DOHH2 (cell line): Measurements from ENCODE around the gene PTPRN2.

Source experiments
- H3F3A ChIP-seq: fragments of 200-600 bp; sonication (generic), shearing (Covaris generic); 2 replicates; pipeline ENCODE4 v1.6.0; 2016; ENCODE audit warnings: antibody characterized with exemption, mild to moderate bottlenecking; ENCODE audit not compliant: control insufficient read depth, insufficient read depth
- H3K27ac ChIP-seq: fragments of 200-600 bp; sonication (generic); 2 replicates; pipeline ENCODE4 v1.5.1; 2014; ENCODE audit warnings: low read depth, mild to moderate bottlenecking, low read length, moderate library complexity
- H3K27me3 ChIP-seq: fragments of 200-600 bp; sonication (generic); 2 replicates; pipeline ENCODE4 v1.6.1; 2014; ENCODE audit warnings: mild to moderate bottlenecking, low read length, mixed read lengths; ENCODE audit not compliant: control insufficient read depth
- H3K36me3 ChIP-seq: fragments of 200-600 bp; sonication (generic); 2 replicates; pipeline ENCODE4 v1.6.1; 2014; ENCODE audit warnings: mild to moderate bottlenecking, low read length, moderate library complexity, mixed read lengths; ENCODE audit not compliant: control insufficient read depth
- H3K4me1 ChIP-seq: fragments of 200-600 bp; sonication (generic); 2 replicates; pipeline ENCODE4 v1.6.1; 2014; ENCODE audit warnings: mild to moderate bottlenecking, low read length, mixed read lengths; ENCODE audit not compliant: control insufficient read depth
- H3K4me2 ChIP-seq: fragments of 200-600 bp; sonication (generic); 2 replicates; pipeline ENCODE4 v1.6.0; 2014; ENCODE audit warnings: mild to moderate bottlenecking, low read length, moderate library complexity
- H3K4me3 ChIP-seq: fragments of 200-600 bp; sonication (generic); 2 replicates; pipeline ENCODE4 v1.5.1; 2014; ENCODE audit warnings: mild to moderate bottlenecking, low read length, mixed read lengths
- H3K79me2 ChIP-seq: fragments of 200-600 bp; sonication (generic); 2 replicates; pipeline ENCODE4 v1.6.1; 2014; ENCODE audit warnings: mild to moderate bottlenecking, low read length, mixed read lengths; ENCODE audit not compliant: control insufficient read depth
- H3K9me2 ChIP-seq: fragments of 200-600 bp; sonication (generic); replicated peaks from 2 replicates; pipeline ENCODE4 v1.6.1; 2014; ENCODE audit warnings: mild to moderate bottlenecking, low read length, mixed read lengths; ENCODE audit not compliant: control insufficient read depth
- H3K9me3 ChIP-seq: fragments of 200-600 bp; sonication (generic); 2 replicates; pipeline ENCODE4 v1.6.1; 2014; ENCODE audit warnings: antibody characterized with exemption, low read length, mixed read lengths; ENCODE audit not compliant: control insufficient read depth, insufficient read depth
- H4K20me1 ChIP-seq: fragments of 200-600 bp; sonication (generic); 2 replicates; pipeline ENCODE4 v1.6.0; 2014; ENCODE audit warnings: low read depth, mild to moderate bottlenecking, antibody characterized with exemption, low read length, moderate library complexity; ENCODE audit not compliant: control insufficient read depth, insufficient read depth
- EZH2phosphoT487 ChIP-seq: fragments of 200-600 bp; sonication (generic); IDR thresholded peaks from 2 replicates; pipeline ENCODE4 v1.6.1; 2017; ENCODE audit warnings: borderline replicate concordance, mild to moderate bottlenecking, antibody characterized with exemption, low read length, moderate library complexity, mixed read lengths
- TF ChIP-seq, protein P1 (sequence below): fragments of 200-600 bp; sonication (generic); IDR thresholded peaks from one replicate; pipeline ENCODE4 v1.5.1; 2014; ENCODE audit warnings: antibody characterized with exemption, mild to moderate bottlenecking, low read depth, low read length; ENCODE audit not compliant: poor library complexity, severe bottlenecking

Gene PTPRN2

DNA sequence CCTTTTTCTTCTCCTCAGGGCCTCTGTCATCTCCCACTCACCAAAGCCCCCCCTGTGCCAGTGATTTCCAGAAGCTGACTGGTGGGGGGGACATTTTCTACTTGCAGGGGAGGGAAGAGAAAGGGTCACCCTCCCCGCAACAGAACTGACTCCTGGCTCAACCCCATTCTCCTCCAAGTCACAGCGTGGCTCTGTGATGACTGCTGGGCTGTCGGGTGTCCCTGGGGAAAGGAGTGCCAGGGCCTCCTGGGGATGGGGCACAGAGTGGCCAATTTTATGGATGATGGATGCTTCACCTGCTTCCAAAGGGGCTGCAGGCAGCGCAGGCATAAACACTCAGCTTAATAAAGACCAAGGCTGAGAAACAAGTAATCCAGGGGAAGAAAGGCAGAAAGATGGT, 523.0 kb downstream of the PTPRN2 start:
- H3F3A ChIP-seq, result no peaks in the 10 kb centered on the region
- H3K36me3 ChIP-seq, result no peaks in the 10 kb centered on the region
- no peak overlapping the region for H3K27ac ChIP-seq
- H3K9me2 ChIP-seq, result no peaks in the 10 kb centered on the region
- H3K79me2 ChIP-seq, result no peaks in the 10 kb centered on the region
- no peaks in the 10 kb centered on the region for H3K4me1 ChIP-seq
- peaks cover 75% of the 10 kb centered on the region; the same call in 1 of the 2 replicates for H3K9me3 ChIP-seq
- H4K20me1 ChIP-seq, result no peaks in the 10 kb centered on the region
- H3K27me3 ChIP-seq, result no peaks in the 10 kb centered on the region
- H3K4me3 ChIP-seq, result no peak overlapping the region
- H3K4me2 ChIP-seq, result no peak overlapping the region
- TF ChIP-seq, protein P1, sequence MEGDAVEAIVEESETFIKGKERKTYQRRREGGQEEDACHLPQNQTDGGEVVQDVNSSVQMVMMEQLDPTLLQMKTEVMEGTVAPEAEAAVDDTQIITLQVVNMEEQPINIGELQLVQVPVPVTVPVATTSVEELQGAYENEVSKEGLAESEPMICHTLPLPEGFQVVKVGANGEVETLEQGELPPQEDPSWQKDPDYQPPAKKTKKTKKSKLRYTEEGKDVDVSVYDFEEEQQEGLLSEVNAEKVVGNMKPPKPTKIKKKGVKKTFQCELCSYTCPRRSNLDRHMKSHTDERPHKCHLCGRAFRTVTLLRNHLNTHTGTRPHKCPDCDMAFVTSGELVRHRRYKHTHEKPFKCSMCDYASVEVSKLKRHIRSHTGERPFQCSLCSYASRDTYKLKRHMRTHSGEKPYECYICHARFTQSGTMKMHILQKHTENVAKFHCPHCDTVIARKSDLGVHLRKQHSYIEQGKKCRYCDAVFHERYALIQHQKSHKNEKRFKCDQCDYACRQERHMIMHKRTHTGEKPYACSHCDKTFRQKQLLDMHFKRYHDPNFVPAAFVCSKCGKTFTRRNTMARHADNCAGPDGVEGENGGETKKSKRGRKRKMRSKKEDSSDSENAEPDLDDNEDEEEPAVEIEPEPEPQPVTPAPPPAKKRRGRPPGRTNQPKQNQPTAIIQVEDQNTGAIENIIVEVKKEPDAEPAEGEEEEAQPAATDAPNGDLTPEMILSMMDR, result no peak
- no peak for TF ChIP-seq EZH2phosphoT487

DNA sequence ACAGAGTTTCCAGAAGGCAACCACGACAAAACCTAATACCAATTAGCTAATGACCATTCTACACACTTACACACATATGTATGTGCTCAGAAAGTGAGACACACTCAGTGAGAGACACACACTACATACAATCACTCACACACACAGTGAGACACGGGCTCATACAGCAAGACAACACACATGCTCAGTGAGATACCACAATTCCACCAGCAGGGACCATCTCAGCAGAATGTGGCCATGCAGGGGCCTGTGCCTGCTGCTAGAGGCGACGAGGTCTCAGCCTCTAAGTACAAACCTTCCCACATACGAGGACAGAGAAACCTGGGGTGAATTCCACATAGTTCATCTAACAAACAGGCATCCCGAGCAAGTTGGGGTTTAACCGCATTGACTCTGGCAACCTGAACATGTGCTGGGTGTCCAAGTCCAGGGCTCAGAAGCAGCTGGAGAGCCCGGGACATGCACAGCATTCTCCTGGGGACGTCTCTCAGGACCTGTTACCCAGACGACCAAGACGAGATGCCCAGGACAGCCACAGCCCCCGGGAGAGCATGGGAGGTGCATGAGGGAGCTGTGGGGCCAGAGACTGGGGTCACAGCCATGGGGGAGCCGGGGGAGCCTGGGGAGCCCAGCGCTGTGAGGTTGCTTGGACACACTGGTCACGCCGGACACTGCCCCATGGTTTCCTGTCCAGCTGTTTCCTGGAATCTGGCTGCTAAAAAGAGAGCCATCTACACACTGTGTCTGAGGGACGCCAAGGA, 523.6 kb downstream of the PTPRN2 start:
- H3K9me3 ChIP-seq, result peaks cover 71% of the 10 kb centered on the region; the same call in 1 of the 2 replicates
- no peak overlapping the region for H3K4me2 ChIP-seq
- no peaks in the 10 kb centered on the region for H3K36me3 ChIP-seq
- no peaks in the 10 kb centered on the region for H3F3A ChIP-seq
- no peaks in the 10 kb centered on the region for H4K20me1 ChIP-seq
- no peak overlapping the region for H3K4me3 ChIP-seq
- no peak for TF ChIP-seq EZH2phosphoT487
- TF ChIP-seq, protein P1, result no peak
- H3K27me3 ChIP-seq, result no peaks in the 10 kb centered on the region
- no peaks in the 10 kb centered on the region for H3K9me2 ChIP-seq
- H3K4me1 ChIP-seq, result no peaks in the 10 kb centered on the region
- no peaks in the 10 kb centered on the region for H3K79me2 ChIP-seq
- no peak overlapping the region for H3K27ac ChIP-seq

DNA sequence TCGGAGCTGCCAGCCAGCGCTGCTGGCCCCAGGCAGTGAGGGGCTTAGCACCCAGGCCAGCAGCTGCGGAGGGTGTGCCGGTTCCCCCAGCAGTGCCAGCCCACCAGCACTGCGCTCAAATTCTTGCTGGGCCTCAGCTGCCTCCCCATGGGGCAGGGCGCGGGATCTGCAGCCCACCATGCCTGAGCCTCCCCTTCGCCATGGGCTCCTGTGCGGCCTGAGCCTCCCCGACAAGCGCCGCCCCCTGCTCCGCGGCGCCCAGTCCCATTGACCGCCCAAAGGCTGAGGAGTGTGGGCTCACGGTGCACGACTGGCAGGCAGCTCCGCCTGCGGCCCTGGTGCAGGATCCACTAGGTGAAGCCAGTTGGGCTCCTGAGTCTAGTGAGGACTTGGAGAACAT, 525.0 kb downstream of the PTPRN2 start:
- no peaks in the 10 kb centered on the region for H3K79me2 ChIP-seq
- no peaks in the 10 kb centered on the region for H3K9me2 ChIP-seq
- peaks cover 62% of the 10 kb centered on the region for H3K9me3 ChIP-seq
- H3K4me2 ChIP-seq, result no peak overlapping the region
- no peaks in the 10 kb centered on the region for H4K20me1 ChIP-seq
- H3K27me3 ChIP-seq, result no peaks in the 10 kb centered on the region
- H3F3A ChIP-seq, result no peaks in the 10 kb centered on the region
- H3K27ac ChIP-seq, result no peak overlapping the region
- H3K4me3 ChIP-seq, result no peak overlapping the region
- H3K36me3 ChIP-seq, result no peaks in the 10 kb centered on the region
- H3K4me1 ChIP-seq, result no peaks in the 10 kb centered on the region
- TF ChIP-seq, protein P1, result no peak
- no peak for TF ChIP-seq EZH2phosphoT487
